ENCODE results near the gene ADRA2B.

- TF ChIP-seq POLR2A (IDR thresholded peaks at IDR 0.05; ENCODE audit: low read length): no peak
- no peak for TF ChIP-seq GATA1 (IDR thresholded peaks at IDR 0.05; ENCODE audit: low read depth, low read length)
These were observed 19.9 kb upstream of the ADRA2B start for GRCh38 chr2:96136129-96136720.

All from erythroblast (primary cell).